KOPT-K1 (cell line): ENCODE results near the gene NAV2.

Source experiments
- H3K27ac ChIP-seq: fragments of 200-600 bp; sonication (generic); 2 replicates; pipeline ENCODE4 v1.5.1; 2016; ENCODE audit warnings: antibody characterized with exemption, mild to moderate bottlenecking, low read depth, low read length; ENCODE audit not compliant: poor library complexity, severe bottlenecking
- H3K36me3 ChIP-seq: fragments of 200-600 bp; sonication (generic); 2 replicates; pipeline ENCODE4 v1.5.1; 2017; ENCODE audit warnings: antibody characterized with exemption, mild to moderate bottlenecking, low read length, moderate library complexity; ENCODE audit not compliant: insufficient read depth
- H3K9me3 ChIP-seq: fragments of 200-600 bp; sonication (generic); 2 replicates; pipeline ENCODE4 v1.5.1; 2017; ENCODE audit warnings: antibody characterized with exemption, low read length, mild to moderate bottlenecking; ENCODE audit not compliant: insufficient read depth, poor library complexity, severe bottlenecking

Gene NAV2

DNA sequence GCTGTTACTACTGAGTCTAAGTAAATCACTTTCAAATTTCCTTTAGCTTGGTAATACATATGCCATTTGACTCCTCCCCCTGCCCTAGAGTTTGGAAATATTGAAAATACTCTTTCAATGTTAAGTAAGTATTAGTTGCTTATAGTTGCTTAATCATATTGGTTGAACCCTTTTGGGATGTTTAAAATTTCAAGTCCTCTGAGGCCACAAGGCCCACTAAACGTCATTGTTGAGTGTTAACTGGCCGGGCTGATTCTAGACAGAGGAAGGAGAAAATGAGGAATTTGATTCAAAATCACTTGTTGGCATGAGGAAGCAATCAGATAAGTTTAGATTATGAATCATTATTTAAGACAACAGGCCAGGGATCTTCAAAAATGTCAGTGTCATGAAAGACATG is 8.5 kb downstream of the NAV2 start:
- no peak overlapping the region for H3K27ac ChIP-seq
- no peaks in the 10 kb centered on the region for H3K9me3 ChIP-seq
- H3K36me3 ChIP-seq = no peaks in the 10 kb centered on the region

DNA sequence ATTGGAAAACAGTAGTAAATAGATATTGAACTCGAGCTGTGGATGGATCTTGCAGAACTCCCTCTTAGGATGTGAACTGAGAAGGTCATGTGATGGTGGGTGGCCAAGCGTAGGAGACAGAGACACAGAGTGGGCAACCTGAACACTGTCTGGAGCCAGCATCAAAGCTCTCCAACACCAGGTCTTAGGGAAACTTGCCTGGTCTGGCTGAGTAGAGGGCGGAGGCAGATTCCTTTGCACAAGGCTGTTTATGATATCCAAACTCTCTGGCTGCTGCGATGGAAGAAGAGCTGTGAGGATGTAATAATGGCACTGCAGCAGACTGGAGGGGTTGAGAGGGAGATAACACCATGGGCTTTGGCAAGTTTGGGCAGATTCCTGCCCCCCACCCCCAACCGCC is 10.1 kb downstream of the NAV2 start:
- Histone ChIP-seq H3K9me3 (no peaks in the 10 kb centered on the region), H3K27ac (no peak overlapping the region), H3K36me3 (no peaks in the 10 kb centered on the region)

- no peak overlapping the region for H3K27ac ChIP-seq
- H3K9me3 ChIP-seq = no peaks in the 10 kb centered on the region
- H3K36me3 ChIP-seq = no peaks in the 10 kb centered on the region
Measured at GRCh38 chr11:19723572-19724342, 11.1 kb downstream of the NAV2 start.

GRCh38 chr11:19724765-19725164 is 12.1 kb downstream of the NAV2 start:
- H3K9me3 ChIP-seq = no peaks in the 10 kb centered on the region
- H3K36me3 ChIP-seq = no peaks in the 10 kb centered on the region
- H3K27ac ChIP-seq = no peak overlapping the region

DNA sequence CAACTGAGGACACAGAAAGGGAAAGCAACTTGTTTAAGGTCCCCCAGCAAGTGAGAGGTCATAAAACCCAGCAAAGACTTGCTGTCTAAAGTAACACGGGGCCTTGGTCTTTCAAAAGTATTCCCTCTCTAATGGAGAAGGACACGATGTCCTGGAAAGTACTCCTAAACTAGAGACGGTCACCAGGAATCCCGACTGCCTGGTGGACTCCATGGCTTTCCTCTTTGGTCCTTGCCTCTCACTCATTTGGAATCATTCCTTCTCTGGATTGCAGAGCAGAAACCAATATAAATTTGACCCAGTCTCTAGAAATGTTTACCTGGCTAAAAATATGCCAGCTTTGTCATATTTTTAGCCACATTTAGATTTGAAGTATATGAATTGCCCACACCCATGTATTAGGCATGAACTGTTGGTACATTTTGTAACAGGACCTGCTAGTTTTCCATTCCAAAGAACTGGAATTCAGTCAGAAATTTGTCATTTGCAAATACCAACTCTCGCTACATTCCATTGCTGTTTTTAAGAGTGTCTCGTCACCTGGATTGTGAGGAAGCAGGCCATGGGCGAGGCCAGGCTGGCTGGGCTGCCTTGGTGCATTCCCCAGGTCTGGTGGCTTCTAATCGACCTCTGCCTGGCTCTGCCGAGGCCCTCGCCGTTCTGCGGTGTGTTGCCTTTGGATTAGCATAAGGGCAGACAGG is 12.9 kb downstream of the NAV2 start:
- no peaks in the 10 kb centered on the region for H3K36me3 ChIP-seq
- no peaks in the 10 kb centered on the region for H3K9me3 ChIP-seq
- H3K27ac ChIP-seq = no peak overlapping the region

DNA sequence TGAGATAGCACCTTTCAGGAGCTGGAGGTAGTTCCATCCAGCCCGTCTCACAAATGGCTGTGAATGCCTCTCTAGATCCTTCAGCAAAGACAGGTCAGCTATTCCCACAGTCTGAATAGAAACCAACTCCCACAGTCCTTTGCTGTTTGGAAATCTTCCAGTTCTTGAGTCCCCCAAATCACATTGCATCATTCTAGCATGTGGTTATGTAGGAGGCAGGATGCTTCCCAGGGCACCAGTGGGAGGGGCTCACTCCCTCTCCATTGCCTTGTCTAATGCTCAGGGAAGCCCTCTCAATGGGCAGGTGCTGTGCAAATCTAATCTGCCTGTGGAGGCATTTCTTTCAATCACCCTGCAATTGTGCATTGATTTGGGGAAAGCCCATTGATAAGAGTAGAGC is 14.6 kb downstream of the NAV2 start:
- Histone ChIP-seq H3K27ac (no peak overlapping the region), H3K9me3 (no peaks in the 10 kb centered on the region), H3K36me3 (no peaks in the 10 kb centered on the region)

- H3K36me3 ChIP-seq = no peaks in the 10 kb centered on the region
- no peak overlapping the region for H3K27ac ChIP-seq
- H3K9me3 ChIP-seq = no peaks in the 10 kb centered on the region
Measured at GRCh38 chr11:19728436-19728835, 15.8 kb downstream of the NAV2 start.

GRCh38 chr11:19729141-19729540 is 16.5 kb downstream of the NAV2 start:
- H3K36me3 ChIP-seq = no peaks in the 10 kb centered on the region
- no peak overlapping the region for H3K27ac ChIP-seq
- no peaks in the 10 kb centered on the region for H3K9me3 ChIP-seq

DNA sequence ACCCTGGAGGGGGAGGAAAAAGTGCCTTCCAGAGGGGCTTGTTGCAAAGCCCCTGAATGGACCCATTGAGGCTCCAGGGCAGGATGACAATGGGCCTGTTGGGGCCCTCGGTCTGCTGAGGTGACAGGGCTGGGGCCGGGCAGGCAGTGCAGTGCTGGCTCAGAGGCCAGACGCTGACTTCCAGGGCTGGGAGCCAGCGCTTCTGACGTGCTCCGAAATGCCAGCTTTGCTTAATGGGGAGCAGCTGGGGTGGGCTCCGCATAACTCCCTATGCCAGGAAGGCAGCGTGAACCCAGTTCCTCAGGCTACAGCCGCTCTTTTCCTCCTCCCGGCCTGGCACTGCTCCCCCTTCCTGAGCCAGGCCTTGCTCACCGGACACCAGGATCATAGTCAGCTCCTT is 17.7 kb downstream of the NAV2 start:
- Histone ChIP-seq H3K27ac (no peak overlapping the region), H3K36me3 (no peaks in the 10 kb centered on the region), H3K9me3 (no peaks in the 10 kb centered on the region)

DNA sequence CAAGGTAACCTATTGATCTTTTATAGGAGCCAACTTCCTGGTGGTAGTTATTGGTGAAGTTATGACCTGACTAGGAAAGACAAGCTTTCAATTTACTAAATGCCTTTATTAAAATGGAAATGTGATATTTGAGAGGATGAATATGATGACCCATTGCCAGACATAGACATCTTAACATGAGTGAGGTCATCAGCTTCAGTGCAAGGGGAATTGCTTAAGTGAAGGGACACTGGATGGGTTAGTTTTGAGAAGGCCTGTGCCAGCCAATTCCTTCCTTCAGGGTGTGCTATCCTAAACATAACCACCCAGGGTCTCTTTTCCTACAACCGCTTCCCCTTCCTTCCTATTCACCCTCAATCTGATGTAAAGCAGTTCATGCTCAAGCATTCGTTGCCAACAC is 21.5 kb downstream of the NAV2 start:
- H3K36me3 ChIP-seq = no peaks in the 10 kb centered on the region
- H3K27ac ChIP-seq = no peak overlapping the region

DNA sequence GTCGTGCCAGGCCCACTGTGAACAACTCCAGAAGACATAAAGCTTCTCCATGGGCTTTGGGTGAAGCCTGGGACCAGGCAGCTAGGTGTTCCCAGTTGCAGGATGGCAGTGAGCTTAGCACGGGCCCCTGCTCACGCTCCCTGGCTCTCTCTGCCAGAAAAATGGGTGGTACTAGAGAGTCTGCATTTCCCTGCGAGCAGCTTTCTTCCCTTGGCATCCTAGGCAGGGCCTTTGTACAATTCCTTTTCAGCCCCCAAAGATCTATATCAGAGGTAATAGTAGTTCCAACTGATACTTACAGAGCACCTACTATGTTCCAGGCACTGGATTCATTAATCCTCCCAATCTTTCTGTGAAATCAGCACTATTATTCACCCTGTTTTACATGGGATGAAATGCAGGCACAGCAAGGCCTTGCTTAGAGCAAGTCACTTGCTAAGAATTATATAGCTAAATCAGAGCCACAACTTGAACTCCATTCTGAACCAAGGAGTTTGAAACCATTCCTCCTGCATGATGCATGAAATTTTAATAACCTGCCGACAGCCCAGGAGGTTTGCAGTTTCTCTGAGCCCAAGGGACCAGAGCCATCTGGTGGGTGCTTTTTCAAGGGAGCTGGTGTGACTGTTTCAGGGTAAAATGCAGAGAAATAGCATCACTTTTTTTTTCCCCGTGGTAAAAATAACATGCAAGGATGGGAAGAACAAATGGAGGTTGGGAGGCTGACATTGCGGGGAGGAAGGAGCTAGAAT is 22.7 kb downstream of the NAV2 start:
- no peak overlapping the region for H3K27ac ChIP-seq
- no peaks in the 10 kb centered on the region for H3K36me3 ChIP-seq
- no peaks in the 10 kb centered on the region for H3K9me3 ChIP-seq

More for the DNA sequence above, 21.5 kb downstream of the NAV2 start:
- no peaks in the 10 kb centered on the region for H3K9me3 ChIP-seq

DNA sequence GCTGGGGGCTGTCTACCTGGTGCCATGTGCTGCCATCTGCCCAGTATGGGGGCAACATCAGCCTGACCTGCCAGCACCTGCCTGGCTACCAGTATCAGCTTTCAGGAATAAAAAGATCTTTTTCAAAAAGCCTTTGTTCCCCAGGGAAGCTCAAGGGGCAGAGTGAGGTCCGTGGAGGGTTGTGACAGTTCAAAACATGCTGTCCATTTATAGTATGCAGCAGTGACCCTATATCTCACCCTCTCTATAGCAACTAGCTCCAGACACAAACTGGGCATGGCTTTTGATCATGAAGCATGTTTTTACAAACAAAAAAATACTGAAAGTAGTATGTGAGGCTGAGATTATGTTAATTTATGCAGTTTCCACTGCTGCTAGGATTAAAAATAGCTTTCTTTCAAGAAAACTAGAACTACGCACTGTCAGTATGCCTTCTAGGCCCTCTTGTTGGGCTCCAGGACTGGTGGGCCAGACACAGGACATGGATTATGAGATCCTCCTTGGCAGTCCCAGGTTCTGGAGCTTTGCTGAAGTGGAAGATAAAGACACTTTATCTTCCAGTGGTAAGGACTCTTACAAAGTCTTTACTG is 23.4 kb downstream of the NAV2 start:
- Histone ChIP-seq H3K27ac (no peak overlapping the region), H3K9me3 (no peaks in the 10 kb centered on the region), H3K36me3 (no peaks in the 10 kb centered on the region)

DNA sequence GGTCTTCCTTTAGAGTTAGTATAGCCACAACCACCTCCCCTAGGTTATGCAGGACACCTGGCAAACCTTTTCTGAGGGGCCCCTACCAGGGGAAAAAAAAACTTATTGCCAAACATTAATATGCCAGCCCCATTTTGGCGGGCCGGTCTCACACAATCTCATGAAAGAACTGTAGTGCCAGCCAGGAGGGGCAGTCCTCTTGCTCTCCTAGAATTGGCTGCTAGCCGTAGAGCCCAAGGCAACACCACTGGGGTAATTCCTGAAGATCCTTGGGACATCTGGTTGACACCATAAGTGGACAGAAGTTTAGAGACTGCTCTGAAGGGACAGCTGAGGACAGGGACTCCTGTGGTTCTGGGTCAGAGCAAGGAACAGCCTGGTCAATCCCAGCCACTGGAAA is 24.2 kb downstream of the NAV2 start:
- H3K27ac ChIP-seq = no peak overlapping the region
- H3K36me3 ChIP-seq = no peaks in the 10 kb centered on the region

GRCh38 chr11:19737575-19737974 is 24.9 kb downstream of the NAV2 start:
- Histone ChIP-seq H3K27ac (no peak overlapping the region), H3K9me3 (no peaks in the 10 kb centered on the region)

More for the DNA sequence above, 24.2 kb downstream of the NAV2 start:
- H3K9me3 ChIP-seq = no peaks in the 10 kb centered on the region

DNA sequence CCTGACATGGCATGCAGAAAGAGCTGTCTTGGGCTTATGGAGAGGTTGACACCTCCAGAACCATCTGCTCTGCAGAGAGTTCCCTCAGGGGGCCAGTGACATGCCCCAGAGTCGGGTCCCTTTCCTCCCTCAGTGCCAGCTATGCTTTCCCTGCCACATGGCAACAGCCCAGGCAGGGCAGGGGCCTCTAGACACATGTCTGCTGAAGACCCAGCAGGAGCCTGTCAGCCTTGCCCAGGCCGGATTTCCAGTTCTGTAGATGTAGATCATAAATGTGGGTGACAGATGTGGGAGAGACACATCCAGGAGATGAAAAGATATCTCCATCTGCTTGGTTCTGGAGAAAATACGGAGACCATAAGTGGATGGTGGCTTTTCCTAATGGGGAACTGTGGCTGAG is 25.5 kb downstream of the NAV2 start:
- H3K36me3 ChIP-seq = no peaks in the 10 kb centered on the region
- no peaks in the 10 kb centered on the region for H3K9me3 ChIP-seq
- no peak overlapping the region for H3K27ac ChIP-seq

More at GRCh38 chr11:19737575-19737974, 24.9 kb downstream of the NAV2 start:
- H3K36me3 ChIP-seq = no peaks in the 10 kb centered on the region
